ENCODE results near the gene TMEM100. TPM values are rescaled to one million over a fixed set of nuclear protein-coding genes. Genes with fewer than 3 reads are reported as not detected.

Gene TMEM100
- total and polyA plus RNA-seq, 2 donors (not counting 1 experiment from before 2014, with no cell fraction given), result 1.7 to 2.2 TPM

GRCh38 chr17:55699181-55699860 lies 23.3 kb downstream of the TMEM100 start:
- H3K4me3 ChIP-seq (replicated peaks in 1 of 4; ENCODE audit: control extremely low read depth in 1 of 4, insufficient read depth in 1 of 4, low read depth in 3 of 4, low read length in 4 of 4), result no peak overlapping the region
- no peaks in the 10 kb centered on the region for H3K36me3 ChIP-seq (ENCODE audit: control insufficient read depth, insufficient read depth, low read length)
- no peaks in the 10 kb centered on the region for H3K79me2 ChIP-seq (ENCODE audit: control insufficient read depth, insufficient read depth, low read length)
- peaks cover 4% of the 10 kb centered on the region for H3K27me3 ChIP-seq (ENCODE audit: control insufficient read depth, insufficient read depth, low read length)
- no peak overlapping the region for H3K27ac ChIP-seq (ENCODE audit: insufficient read depth, low read length)
- no peaks in the 10 kb centered on the region for H4K20me1 ChIP-seq (ENCODE audit: control insufficient read depth, extremely low read depth, insufficient read depth, low read length)
- TF ChIP-seq CTCF (conservative IDR thresholded peaks at IDR 0.05 in 1 of 2, IDR thresholded peaks at IDR 0.05 in 1 of 2; ENCODE audit: low read depth in 1 of 2, low read length in 2 of 2) (no peak), EZH2 (IDR thresholded peaks at IDR 0.05; ENCODE audit: low read length, missing control alignments) (no peak)
- H3K4me2 ChIP-seq (ENCODE audit: extremely low read depth, insufficient read depth, low read length), result no peak overlapping the region
- no peak overlapping the region for H3K9ac ChIP-seq (ENCODE audit: insufficient read depth, low read length)
- no peak for DNase-seq (ENCODE audit: low read depth in 2 of 2)
- H3K4me1 ChIP-seq (ENCODE audit: control insufficient read depth, extremely low read depth, insufficient read depth, low read length), result no peaks in the 10 kb centered on the region
- H2AFZ ChIP-seq (ENCODE audit: low read length), result no peak overlapping the region
- no peaks in the 10 kb centered on the region for H3K9me3 ChIP-seq (ENCODE audit: control insufficient read depth, insufficient read depth, low read depth, low read length)

GRCh38 chr17:55694286-55694910 lies 28.3 kb downstream of the TMEM100 start:
- Histone ChIP-seq H3K27me3 (ENCODE audit: control insufficient read depth, insufficient read depth, low read length) (no peaks in the 10 kb centered on the region), H3K36me3 (ENCODE audit: control insufficient read depth, insufficient read depth, low read length) (no peaks in the 10 kb centered on the region), H3K4me3 (replicated peaks in 1 of 4; ENCODE audit: control extremely low read depth in 1 of 4, insufficient read depth in 1 of 4, low read depth in 3 of 4, low read length in 4 of 4) (no peak overlapping the region), H3K4me1 (ENCODE audit: control insufficient read depth, extremely low read depth, insufficient read depth, low read length) (no peaks in the 10 kb centered on the region), H4K20me1 (ENCODE audit: control insufficient read depth, extremely low read depth, insufficient read depth, low read length) (no peaks in the 10 kb centered on the region), H3K79me2 (ENCODE audit: control insufficient read depth, insufficient read depth, low read length) (no peaks in the 10 kb centered on the region), H3K9ac (ENCODE audit: insufficient read depth, low read length) (no peak overlapping the region), H3K9me3 (ENCODE audit: control insufficient read depth, insufficient read depth, low read depth, low read length) (no peaks in the 10 kb centered on the region), H2AFZ (ENCODE audit: low read length) (no peak overlapping the region), H3K4me2 (ENCODE audit: extremely low read depth, insufficient read depth, low read length) (no peak overlapping the region), H3K27ac (ENCODE audit: insufficient read depth, low read length) (no peak overlapping the region)
- no peak for TF ChIP-seq EZH2 (IDR thresholded peaks at IDR 0.05; ENCODE audit: low read length, missing control alignments)
- TF ChIP-seq CTCF (conservative IDR thresholded peaks at IDR 0.05 in 1 of 2, IDR thresholded peaks at IDR 0.05 in 1 of 2; ENCODE audit: low read depth in 1 of 2, low read length in 2 of 2), result no peak
- DNase-seq (ENCODE audit: low read depth in 2 of 2), result no peak

GRCh38 chr17:55693254-55694216 lies 29.1 kb downstream of the TMEM100 start:
- peak in 1 of 2 donors; percentile 79 for DNase-seq (ENCODE audit: low read depth in 2 of 2)
- Histone ChIP-seq H3K9ac (ENCODE audit: insufficient read depth, low read length) (no peak overlapping the region), H3K9me3 (ENCODE audit: control insufficient read depth, insufficient read depth, low read depth, low read length) (no peaks in the 10 kb centered on the region), H3K27me3 (ENCODE audit: control insufficient read depth, insufficient read depth, low read length) (no peaks in the 10 kb centered on the region), H3K4me2 (ENCODE audit: extremely low read depth, insufficient read depth, low read length) (no peak overlapping the region), H3K79me2 (ENCODE audit: control insufficient read depth, insufficient read depth, low read length) (no peaks in the 10 kb centered on the region), H4K20me1 (ENCODE audit: control insufficient read depth, extremely low read depth, insufficient read depth, low read length) (no peaks in the 10 kb centered on the region), H3K27ac (ENCODE audit: insufficient read depth, low read length) (no peak overlapping the region), H2AFZ (ENCODE audit: low read length) (no peak overlapping the region), H3K4me3 (replicated peaks in 1 of 4; ENCODE audit: control extremely low read depth in 1 of 4, insufficient read depth in 1 of 4, low read depth in 3 of 4, low read length in 4 of 4) (no peak overlapping the region), H3K36me3 (ENCODE audit: control insufficient read depth, insufficient read depth, low read length) (no peaks in the 10 kb centered on the region), H3K4me1 (ENCODE audit: control insufficient read depth, extremely low read depth, insufficient read depth, low read length) (no peaks in the 10 kb centered on the region)
- TF ChIP-seq CTCF (conservative IDR thresholded peaks at IDR 0.05 in 1 of 2, IDR thresholded peaks at IDR 0.05 in 1 of 2; ENCODE audit: low read depth in 1 of 2, low read length in 2 of 2), result no peak
- no peak for TF ChIP-seq EZH2 (IDR thresholded peaks at IDR 0.05; ENCODE audit: low read length, missing control alignments)
